K562 (cell line): ENCODE measurements around the gene DPM2. TPM values are rescaled to one million over a fixed set of nuclear protein-coding genes. Genes with fewer than 3 reads are reported as not detected.

Experiments
- CBX8 ChIP-seq: fragments of 200-600 bp; sonication (generic); IDR thresholded peaks from 2 replicates; pipeline ENCODE4 v1.6.1; 2012; ENCODE audit warnings: borderline replicate concordance, mixed run types, low read depth, mild to moderate bottlenecking, moderate library complexity, mixed read lengths, low read length, control low read depth, inconsistent platforms; ENCODE audit not compliant: poor library complexity, severe bottlenecking; ENCODE audit errors: extremely low read depth
- HNRNPLL ChIP-seq: fragments of 200-400 bp; formaldehyde crosslinking; IDR thresholded peaks from 2 replicates; pipeline ENCODE4 v1.6.1; 2017; ENCODE audit warnings: low read length, low read depth, mild to moderate bottlenecking; ENCODE audit not compliant: poor library complexity, severe bottlenecking
- L3MBTL2 ChIP-seq: fragments of 450-650 bp; IDR thresholded peaks from 2 replicates; pipeline ENCODE4 v1.6.1; 2016; ENCODE audit warnings: mild to moderate bottlenecking, moderate library complexity
- NFIC ChIP-seq: fragments of 450-650 bp; IDR thresholded peaks from 2 replicates; pipeline ENCODE4 v1.6.1; 2017; ENCODE audit warnings: mild to moderate bottlenecking, inconsistent platforms
- NFXL1 ChIP-seq: fragments of 450-650 bp; formaldehyde crosslinking; IDR thresholded peaks from 2 replicates; pipeline ENCODE4 v1.4.0; 2021; ENCODE audit warnings: mild to moderate bottlenecking
- NONO ChIP-seq, 2 experiments: fragments of 200-400 bp in 1 of 2; fragments of 450-650 bp in 1 of 2; formaldehyde crosslinking in 1 of 2; IDR thresholded peaks; 2 replicates each; pipeline ENCODE4 v1.6.1; 2017; ENCODE audit warnings: low read depth in 2 of 2, mild to moderate bottlenecking in 2 of 2, moderate library complexity in 2 of 2, low read length in 1 of 2
- NR4A1 ChIP-seq, 2 experiments: fragments of 250-450 bp in 1 of 2; fragments of 450-650 bp in 1 of 2; sonication (Bioruptor Pico) in 1 of 2; IDR thresholded peaks; 2 replicates each; pipeline versions ENCODE4 v1.4.0 to v1.6.1; 2016 to 2020; ENCODE audit warnings: mild to moderate bottlenecking in 2 of 2, missing compliant biosample characterization in 1 of 2, missing genetic modification characterization in 1 of 2, moderate library complexity in 1 of 2
- RBM22 ChIP-seq: fragments of 200-400 bp; formaldehyde crosslinking; IDR thresholded peaks from 2 replicates; pipeline ENCODE4 v1.6.1; 2018; ENCODE audit warnings: low read length, low read depth; ENCODE audit not compliant: poor library complexity, severe bottlenecking
- SMAD1 ChIP-seq: fragments of 150-350 bp; IDR thresholded peaks from 2 replicates; pipeline ENCODE4 v1.6.1; 2014; ENCODE audit warnings: low read length, low read depth; ENCODE audit not compliant: partially characterized antibody
- STAT5A ChIP-seq: IDR thresholded peaks from 2 replicates; pipeline ENCODE4 v1.6.1; 2012; ENCODE audit warnings: low read length, inconsistent platforms, borderline replicate concordance
- TGIF2 ChIP-seq: sonication (generic); formaldehyde crosslinking; IDR thresholded peaks from 2 replicates; pipeline ENCODE4 v1.8.1; 2022; ENCODE audit warnings: mild to moderate bottlenecking, missing genetic modification reagents, moderate library complexity
- ZNF274 ChIP-seq: IDR thresholded peaks from 2 replicates; pipeline ENCODE4 v1.6.1; 2011; ENCODE audit warnings: low read depth, mild to moderate bottlenecking, low read length, moderate library complexity, borderline replicate concordance
- polyA plus RNA-seq, 8 experiments: library from polyadenylated mRNA; depleted of rRNA in 4 of 8; stranded (reverse) in 5 of 8; unstranded in 3 of 8; fragments of >200 nt; fragmentation: Nextera tagmentation in 2 of 8; fragmentation: Illumina TruSeq in 1 of 8; extraction: Ambion mirVana in 2 of 8; extraction: Trizol in 1 of 8; gene quantifications; 2 replicates each; pipeline versions ENCODE4 v1.2.1 to v1.2.3, GENCODE V29; 2011 to 2014; ENCODE audit warnings: inconsistent platforms in 1 of 8, missing spikeins in 1 of 8
- total RNA-seq, 7 experiments: library from RNA; depleted of rRNA in 6 of 7; stranded (reverse); fragments of >200 nt in 6 of 7; fragmentation: Illumina TruSeq in 2 of 7; extraction: Trizol in 2 of 7; gene quantifications; 2 replicates each; pipeline versions ENCODE4 v1.2.1 to v1.2.3, GENCODE V29; 2011 to 2021; ENCODE audit warnings: low replicate concordance in 1 of 7
- TF ChIP-seq, protein P1 (sequence below): sonication (generic); formaldehyde crosslinking; IDR thresholded peaks from 2 replicates; pipeline ENCODE4 v1.8.1; 2023; ENCODE audit warnings: mild to moderate bottlenecking, missing genetic modification reagents
- TF ChIP-seq, protein P2 (sequence below): sonication (generic); formaldehyde crosslinking; IDR thresholded peaks from 2 replicates; pipeline ENCODE4 v1.5.0; 2020; ENCODE audit warnings: missing genetic modification reagents

Gene DPM2
- total and polyA plus RNA-seq, 9 of the 15 experiments (the other 6 are each of a cell fraction or from before 2014, with no cell fraction given) = 43.5 to 126 (median 71.1) TPM

- TF ChIP-seq RBM22 (no peak), SMAD1 (no peak), STAT5A (no peak), NFXL1 (CRISPR knock-in tag) (no peak), CBX8 (no peak), L3MBTL2 (no peak), HNRNPLL (no peak), NONO (IDR thresholded peaks at IDR 0.05; ENCODE audit: low read depth in 2 of 2, low read length in 1 of 2) (no peak), NFIC (no peak), NR4A1 (CRISPR knock-in tag; IDR thresholded peaks at IDR 0.05) (no peak), NR4A1 (tag; IDR thresholded peaks at IDR 0.05) (no peak), TGIF2 (CRISPR knock-in tag) (no peak), ZNF274 (no peak)
- TF ChIP-seq, protein P1, sequence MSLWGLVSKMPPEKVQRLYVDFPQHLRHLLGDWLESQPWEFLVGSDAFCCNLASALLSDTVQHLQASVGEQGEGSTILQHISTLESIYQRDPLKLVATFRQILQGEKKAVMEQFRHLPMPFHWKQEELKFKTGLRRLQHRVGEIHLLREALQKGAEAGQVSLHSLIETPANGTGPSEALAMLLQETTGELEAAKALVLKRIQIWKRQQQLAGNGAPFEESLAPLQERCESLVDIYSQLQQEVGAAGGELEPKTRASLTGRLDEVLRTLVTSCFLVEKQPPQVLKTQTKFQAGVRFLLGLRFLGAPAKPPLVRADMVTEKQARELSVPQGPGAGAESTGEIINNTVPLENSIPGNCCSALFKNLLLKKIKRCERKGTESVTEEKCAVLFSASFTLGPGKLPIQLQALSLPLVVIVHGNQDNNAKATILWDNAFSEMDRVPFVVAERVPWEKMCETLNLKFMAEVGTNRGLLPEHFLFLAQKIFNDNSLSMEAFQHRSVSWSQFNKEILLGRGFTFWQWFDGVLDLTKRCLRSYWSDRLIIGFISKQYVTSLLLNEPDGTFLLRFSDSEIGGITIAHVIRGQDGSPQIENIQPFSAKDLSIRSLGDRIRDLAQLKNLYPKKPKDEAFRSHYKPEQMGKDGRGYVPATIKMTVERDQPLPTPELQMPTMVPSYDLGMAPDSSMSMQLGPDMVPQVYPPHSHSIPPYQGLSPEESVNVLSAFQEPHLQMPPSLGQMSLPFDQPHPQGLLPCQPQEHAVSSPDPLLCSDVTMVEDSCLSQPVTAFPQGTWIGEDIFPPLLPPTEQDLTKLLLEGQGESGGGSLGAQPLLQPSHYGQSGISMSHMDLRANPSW (CRISPR knock-in tag) = no peak
- TF ChIP-seq, protein P2, sequence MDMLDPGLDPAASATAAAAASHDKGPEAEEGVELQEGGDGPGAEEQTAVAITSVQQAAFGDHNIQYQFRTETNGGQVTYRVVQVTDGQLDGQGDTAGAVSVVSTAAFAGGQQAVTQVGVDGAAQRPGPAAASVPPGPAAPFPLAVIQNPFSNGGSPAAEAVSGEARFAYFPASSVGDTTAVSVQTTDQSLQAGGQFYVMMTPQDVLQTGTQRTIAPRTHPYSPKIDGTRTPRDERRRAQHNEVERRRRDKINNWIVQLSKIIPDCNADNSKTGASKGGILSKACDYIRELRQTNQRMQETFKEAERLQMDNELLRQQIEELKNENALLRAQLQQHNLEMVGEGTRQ (CRISPR knock-in tag) = no peak
These were observed 17.8 kb upstream of the DPM2 start (continued) for GRCh38 chr9:127955294-127956015.
